ENCODE results near the gene CDPF1. TPM values are rescaled to one million over a fixed set of nuclear protein-coding genes. Genes with fewer than 3 reads are reported as not detected.
A peak's percentile ranks its signal among the peaks of the same experiment; 100 is the strongest.

The CDPF1 gene
- total RNA-seq, 1 donor from 2014 or later, result 5.7 TPM

GRCh38 chr22:46295277-46295971 lies 45.3 kb upstream of the CDPF1 start:
- Mint-ChIP-seq H3K36me3 (ENCODE audit: low read depth, unreplicated experiment) (peaks cover 9% of the 10 kb centered on the region), H3K27me3 (ENCODE audit: low read depth, unreplicated experiment) (no peaks in the 10 kb centered on the region), H3K27ac (ENCODE audit: unreplicated experiment) (peak overlapping the region; percentile 62), H3K4me1 (ENCODE audit: low read depth, unreplicated experiment) (peaks cover 15% of the 10 kb centered on the region), H3K9me3 (ENCODE audit: unreplicated experiment) (no peaks in the 10 kb centered on the region), H3K4me3 (ENCODE audit: unreplicated experiment) (peak overlapping the region; percentile 93)
- Histone ChIP-seq H3K27ac (ENCODE audit: low read depth, low read length) (no peak overlapping the region), H2AFZ (ENCODE audit: low read depth, low read length) (peak overlapping the region; percentile 89), H3K4me3 (ENCODE audit: insufficient read depth, low read depth, low read length) (peak overlapping the region; percentile 72), H3K36me3 (ENCODE audit: insufficient read depth, low read length) (peaks cover 5% of the 10 kb centered on the region), H3K9me3 (ENCODE audit: insufficient read depth, low read depth, low read length) (no peaks in the 10 kb centered on the region), H3K4me2 (ENCODE audit: low read length) (peak overlapping the region; percentile 95), H3K27me3 (ENCODE audit: insufficient read depth, low read length) (no peaks in the 10 kb centered on the region), H3K79me2 (ENCODE audit: insufficient read depth, low read length) (peaks cover 34% of the 10 kb centered on the region), H3K4me1 (ENCODE audit: insufficient read depth, low read length) (peaks cover 20% of the 10 kb centered on the region), H3K9ac (ENCODE audit: low read length) (peak overlapping the region; percentile 85), H4K20me1 (ENCODE audit: insufficient read depth, low read length) (no peaks in the 10 kb centered on the region)
- DNase-seq (ENCODE audit: low read depth) (no peak), FAIRE-seq (no peak)
- TF ChIP-seq CTCF (IDR thresholded peaks at IDR 0.05; ENCODE audit: insufficient read depth, low read depth, low read length), result no peak
- no peak for TF ChIP-seq EZH2 (IDR thresholded peaks at IDR 0.05; ENCODE audit: insufficient read depth, low read length)

- H3K36me3 Mint-ChIP-seq (ENCODE audit: low read depth, unreplicated experiment), result peaks cover 9% of the 10 kb centered on the region
- H3K9me3 ChIP-seq (ENCODE audit: insufficient read depth, low read depth, low read length), result no peaks in the 10 kb centered on the region
Measured at GRCh38 chr22:46294784-46295183, 44.7 kb upstream of the CDPF1 start.

More at GRCh38 chr22:46294784-46295183, 44.7 kb upstream of the CDPF1 start:
- H3K9me3 Mint-ChIP-seq (ENCODE audit: unreplicated experiment), result no peaks in the 10 kb centered on the region
- Histone ChIP-seq H3K79me2 (ENCODE audit: insufficient read depth, low read length) (peaks cover 28% of the 10 kb centered on the region), H4K20me1 (ENCODE audit: insufficient read depth, low read length) (no peaks in the 10 kb centered on the region), H3K4me1 (ENCODE audit: insufficient read depth, low read length) (peaks cover 20% of the 10 kb centered on the region), H3K4me3 (ENCODE audit: insufficient read depth, low read depth, low read length) (no peak overlapping the region), H3K27ac (ENCODE audit: low read depth, low read length) (no peak overlapping the region), H3K4me2 (ENCODE audit: low read length) (no peak overlapping the region), H2AFZ (ENCODE audit: low read depth, low read length) (no peak overlapping the region), H3K36me3 (ENCODE audit: insufficient read depth, low read length) (peaks cover 5% of the 10 kb centered on the region), H3K9ac (ENCODE audit: low read length) (no peak overlapping the region), H3K27me3 (ENCODE audit: insufficient read depth, low read length) (no peaks in the 10 kb centered on the region)
- H3K27me3 Mint-ChIP-seq (ENCODE audit: low read depth, unreplicated experiment), result no peaks in the 10 kb centered on the region
- TF ChIP-seq EZH2 (IDR thresholded peaks at IDR 0.05; ENCODE audit: insufficient read depth, low read length) (no peak), CTCF (IDR thresholded peaks at IDR 0.05; ENCODE audit: insufficient read depth, low read depth, low read length) (no peak)
- no peak for DNase-seq (ENCODE audit: low read depth)
- FAIRE-seq, result no peak
- H3K4me1 Mint-ChIP-seq (ENCODE audit: low read depth, unreplicated experiment), result peaks cover 15% of the 10 kb centered on the region
- peak overlapping the region; percentile 73 for H3K4me3 Mint-ChIP-seq (ENCODE audit: unreplicated experiment)
- peak overlapping the region; percentile 62 for H3K27ac Mint-ChIP-seq (ENCODE audit: unreplicated experiment)
